ENCODE data around the gene LRPAP1.

Gene LRPAP1

DNA sequence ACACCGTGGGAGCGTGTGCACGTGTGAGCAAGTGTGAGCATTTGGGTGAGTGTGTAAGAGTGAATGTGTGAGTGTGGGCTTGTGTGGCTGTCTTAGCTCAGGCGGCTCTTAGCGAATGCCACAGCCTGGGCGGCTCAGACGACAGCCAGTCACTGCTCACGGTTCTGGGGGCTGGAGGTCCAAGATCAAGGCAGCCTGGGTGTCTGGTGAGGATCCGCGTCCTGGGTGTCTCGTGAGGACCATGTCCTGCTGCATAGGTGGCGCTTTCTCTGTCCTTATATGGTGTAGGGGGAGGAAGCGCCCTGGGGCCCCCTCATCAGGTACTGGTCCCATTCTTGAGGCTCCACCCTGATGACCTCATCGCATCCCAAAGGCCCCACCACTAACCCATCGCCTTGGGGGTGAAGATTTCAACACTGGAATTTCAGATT, 64.6 kb downstream of the LRPAP1 start:
- H3K27ac ChIP-seq = no peak overlapping the region
- H3K4me3 ChIP-seq (ENCODE audit: low read depth, low read length) = no peak overlapping the region
- H3K4me1 ChIP-seq = no peaks in the 10 kb centered on the region
- no peak overlapping the region for H2AFZ ChIP-seq
- TF ChIP-seq, protein P1, sequence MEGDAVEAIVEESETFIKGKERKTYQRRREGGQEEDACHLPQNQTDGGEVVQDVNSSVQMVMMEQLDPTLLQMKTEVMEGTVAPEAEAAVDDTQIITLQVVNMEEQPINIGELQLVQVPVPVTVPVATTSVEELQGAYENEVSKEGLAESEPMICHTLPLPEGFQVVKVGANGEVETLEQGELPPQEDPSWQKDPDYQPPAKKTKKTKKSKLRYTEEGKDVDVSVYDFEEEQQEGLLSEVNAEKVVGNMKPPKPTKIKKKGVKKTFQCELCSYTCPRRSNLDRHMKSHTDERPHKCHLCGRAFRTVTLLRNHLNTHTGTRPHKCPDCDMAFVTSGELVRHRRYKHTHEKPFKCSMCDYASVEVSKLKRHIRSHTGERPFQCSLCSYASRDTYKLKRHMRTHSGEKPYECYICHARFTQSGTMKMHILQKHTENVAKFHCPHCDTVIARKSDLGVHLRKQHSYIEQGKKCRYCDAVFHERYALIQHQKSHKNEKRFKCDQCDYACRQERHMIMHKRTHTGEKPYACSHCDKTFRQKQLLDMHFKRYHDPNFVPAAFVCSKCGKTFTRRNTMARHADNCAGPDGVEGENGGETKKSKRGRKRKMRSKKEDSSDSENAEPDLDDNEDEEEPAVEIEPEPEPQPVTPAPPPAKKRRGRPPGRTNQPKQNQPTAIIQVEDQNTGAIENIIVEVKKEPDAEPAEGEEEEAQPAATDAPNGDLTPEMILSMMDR (IDR thresholded peaks at IDR 0.05) = no peak
- H3K27me3 ChIP-seq (ENCODE audit: control insufficient read depth, insufficient read depth, low read length) = no peaks in the 10 kb centered on the region
- no peak overlapping the region for H3K4me2 ChIP-seq (ENCODE audit: low read length)
- no peaks in the 10 kb centered on the region for H3K36me3 ChIP-seq (ENCODE audit: control insufficient read depth, insufficient read depth, low read length)
- H3K9me3 ChIP-seq (ENCODE audit: control insufficient read depth, low read length) = no peaks in the 10 kb centered on the region
- no peak overlapping the region for H3K9ac ChIP-seq
- H3K79me2 ChIP-seq = no peaks in the 10 kb centered on the region

DNA sequence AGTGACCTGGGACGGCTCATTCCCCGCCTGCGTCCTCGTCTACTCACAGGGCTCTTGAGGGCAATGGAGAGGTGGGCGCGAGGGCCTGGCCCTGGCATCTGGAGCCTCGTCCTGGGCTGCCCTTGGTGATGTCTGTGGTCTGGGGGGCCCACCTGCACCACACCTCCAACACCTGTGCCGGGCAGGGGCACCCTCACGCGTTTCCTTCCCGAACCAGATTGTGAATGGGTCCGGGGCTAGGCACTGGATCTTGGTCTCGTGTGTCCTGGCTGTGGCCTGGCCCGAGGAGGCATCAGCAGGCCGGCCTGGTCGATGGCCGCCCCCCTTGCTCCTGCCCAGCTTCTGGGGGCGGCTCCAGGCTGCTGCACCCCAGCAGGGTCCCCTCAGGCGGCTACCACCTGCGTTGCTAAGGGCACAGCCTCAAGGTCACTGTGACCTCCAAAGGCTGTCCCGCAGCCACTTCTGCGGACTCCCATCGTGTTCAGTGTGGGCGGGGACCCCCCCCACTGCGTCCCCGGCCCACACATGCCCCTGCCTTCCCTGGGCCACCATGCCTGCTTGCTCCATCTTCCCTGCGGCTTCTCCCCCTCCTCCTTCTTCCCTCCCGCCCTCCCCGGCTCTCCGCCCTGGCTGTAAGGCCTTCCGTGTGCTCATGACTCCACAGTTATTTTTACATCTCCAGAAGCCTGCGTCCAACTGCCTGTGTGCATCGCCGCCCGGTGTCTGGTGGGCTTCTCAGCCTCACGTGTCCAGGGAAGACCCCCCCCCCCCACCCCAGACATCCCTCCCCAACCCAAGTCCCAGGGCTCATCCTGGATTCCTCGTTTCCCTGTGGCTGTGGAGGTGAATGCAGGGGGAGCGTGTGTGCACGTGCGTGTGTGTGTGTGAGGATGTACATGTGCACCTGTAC, 65.3 kb downstream of the LRPAP1 start:
- H3K27ac ChIP-seq = no peak overlapping the region
- no peaks in the 10 kb centered on the region for H3K27me3 ChIP-seq (ENCODE audit: control insufficient read depth, insufficient read depth, low read length)
- no peaks in the 10 kb centered on the region for H3K9me3 ChIP-seq (ENCODE audit: control insufficient read depth, low read length)
- H3K4me1 ChIP-seq = no peaks in the 10 kb centered on the region
- H3K4me2 ChIP-seq (ENCODE audit: low read length) = no peak overlapping the region
- TF ChIP-seq, protein P1 (IDR thresholded peaks at IDR 0.05) = no peak
- H3K9ac ChIP-seq = no peak overlapping the region
- no peaks in the 10 kb centered on the region for H3K79me2 ChIP-seq
- H3K36me3 ChIP-seq (ENCODE audit: control insufficient read depth, insufficient read depth, low read length) = no peaks in the 10 kb centered on the region
- no peak overlapping the region for H3K4me3 ChIP-seq (ENCODE audit: low read depth, low read length)
- H2AFZ ChIP-seq = no peak overlapping the region

GRCh38 chr4:3465698-3466671, 66.2 kb downstream of the LRPAP1 start:
- Histone ChIP-seq H3K36me3 (ENCODE audit: control insufficient read depth, insufficient read depth, low read length) (no peaks in the 10 kb centered on the region), H3K27ac (no peak overlapping the region), H2AFZ (no peak overlapping the region), H3K4me1 (no peaks in the 10 kb centered on the region), H3K4me3 (ENCODE audit: low read depth, low read length) (no peak overlapping the region), H3K9ac (no peak overlapping the region), H3K79me2 (no peaks in the 10 kb centered on the region), H3K4me2 (ENCODE audit: low read length) (no peak overlapping the region), H3K27me3 (ENCODE audit: control insufficient read depth, insufficient read depth, low read length) (no peaks in the 10 kb centered on the region), H3K9me3 (ENCODE audit: control insufficient read depth, low read length) (no peaks in the 10 kb centered on the region)
- TF ChIP-seq, protein P1 (IDR thresholded peaks at IDR 0.05) = no peak

- no peak overlapping the region for H3K4me2 ChIP-seq (ENCODE audit: low read length)
- H2AFZ ChIP-seq = no peak overlapping the region
- H3K27me3 ChIP-seq (ENCODE audit: control insufficient read depth, insufficient read depth, low read length) = no peaks in the 10 kb centered on the region
- no peaks in the 10 kb centered on the region for H3K9me3 ChIP-seq (ENCODE audit: control insufficient read depth, low read length)
- H3K36me3 ChIP-seq (ENCODE audit: control insufficient read depth, insufficient read depth, low read length) = no peaks in the 10 kb centered on the region
- TF ChIP-seq, protein P1 (IDR thresholded peaks at IDR 0.05) = no peak
- H3K9ac ChIP-seq = no peak overlapping the region
- H3K4me3 ChIP-seq (ENCODE audit: low read depth, low read length) = no peak overlapping the region
- no peaks in the 10 kb centered on the region for H3K79me2 ChIP-seq
- no peak overlapping the region for H3K27ac ChIP-seq
- no peaks in the 10 kb centered on the region for H3K4me1 ChIP-seq
Observed at GRCh38 chr4:3464911-3465697, 67.1 kb downstream of the LRPAP1 start.

Measured in parathyroid adenoma (tissue), 2 donors.